Heart left ventricle (tissue), 13 donors: ENCODE results near the gene LMCD1.

Source experiments
- POLR2A ChIP-seq, 2 donors: fragments of 450-650 bp; IDR thresholded peaks; one replicate each; pipeline ENCODE4 v1.6.1; 2017; ENCODE audit warnings: antibody characterized with exemption in 2 of 2, mild to moderate bottlenecking in 2 of 2, moderate library complexity in 2 of 2
- TF ChIP-seq, protein P1 (sequence below), 12 donors: fragments of 200-600 bp; sonication (generic) in 4 of 12; IDR thresholded peaks; one replicate each; pipeline versions ENCODE4 v1.5.0 to v1.8.0; 2018 to 2022; ENCODE audit warnings: antibody characterized with exemption in 12 of 12, mild to moderate bottlenecking in 5 of 12
- donor health status: ischemic (EF 13 %, LVEDD 7.1; RV severe dilation, severe dysfunction).
- donor health status: DM: no; HTN: yes; CAD: no.
- donor health status: DM: no; HTN: no; CAD: no.
- donor health status: ischemic (EF 25% LVEDD 6.9; RV normal size, moderate dysfunction).
- donor health status: ischemic (EF 25% LVEDD 5.7; RV mildly dilated, moderate dysfunction).
- donor health status: ischemic (EF 35%, LVEDD 5.7; RV mildly dilated, moderate dysfunction).
- donor health status: nonischemic (EF 11% LVEDD 7.7; RV severe dilation, severe dysfunction).
- donor health status: DM: yes; HTN: yes; CAD: no.
- donor health status: PGD.
- donor health status: ischemic (EF 29% LVEDD 5.4; RV normal size, mild dysfunction).
- donor health status: nonischemic (EF 23%, LVEDD 6.1; RV moderate dilation, normal function).

DNA sequence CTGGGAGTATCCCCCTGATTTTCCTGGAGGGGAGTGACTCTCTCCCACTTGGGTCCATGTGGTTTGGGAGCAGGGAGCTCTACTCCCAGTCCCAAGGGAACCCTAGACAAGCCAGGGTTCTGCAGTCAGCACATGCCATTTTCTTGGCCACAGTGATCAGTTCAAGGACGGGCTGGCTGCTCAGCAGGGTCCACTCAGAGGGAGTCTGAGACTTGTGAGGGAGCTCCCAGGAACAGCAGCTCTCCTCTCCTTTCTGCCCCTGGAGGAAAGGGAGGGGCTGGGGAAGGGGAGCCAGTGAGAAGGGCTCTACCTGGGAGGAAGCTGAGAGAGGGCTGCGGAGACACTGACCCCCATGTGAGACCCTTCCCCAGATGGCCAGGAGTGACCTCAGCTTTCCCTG lies 29.1 kb upstream of the LMCD1 start:
- TF ChIP-seq POLR2A (IDR thresholded peaks at IDR 0.05) = no peak
- TF ChIP-seq, protein P1, sequence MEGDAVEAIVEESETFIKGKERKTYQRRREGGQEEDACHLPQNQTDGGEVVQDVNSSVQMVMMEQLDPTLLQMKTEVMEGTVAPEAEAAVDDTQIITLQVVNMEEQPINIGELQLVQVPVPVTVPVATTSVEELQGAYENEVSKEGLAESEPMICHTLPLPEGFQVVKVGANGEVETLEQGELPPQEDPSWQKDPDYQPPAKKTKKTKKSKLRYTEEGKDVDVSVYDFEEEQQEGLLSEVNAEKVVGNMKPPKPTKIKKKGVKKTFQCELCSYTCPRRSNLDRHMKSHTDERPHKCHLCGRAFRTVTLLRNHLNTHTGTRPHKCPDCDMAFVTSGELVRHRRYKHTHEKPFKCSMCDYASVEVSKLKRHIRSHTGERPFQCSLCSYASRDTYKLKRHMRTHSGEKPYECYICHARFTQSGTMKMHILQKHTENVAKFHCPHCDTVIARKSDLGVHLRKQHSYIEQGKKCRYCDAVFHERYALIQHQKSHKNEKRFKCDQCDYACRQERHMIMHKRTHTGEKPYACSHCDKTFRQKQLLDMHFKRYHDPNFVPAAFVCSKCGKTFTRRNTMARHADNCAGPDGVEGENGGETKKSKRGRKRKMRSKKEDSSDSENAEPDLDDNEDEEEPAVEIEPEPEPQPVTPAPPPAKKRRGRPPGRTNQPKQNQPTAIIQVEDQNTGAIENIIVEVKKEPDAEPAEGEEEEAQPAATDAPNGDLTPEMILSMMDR (IDR thresholded peaks at IDR 0.05) = no peak
